PC-9 (cell line): Measurements from ENCODE around the gene AGAP3. TPM values are rescaled to one million over a fixed set of nuclear protein-coding genes. Genes with fewer than 3 reads are reported as not detected.

Experiments used
- BruUV-seq: library from RNA; stranded (reverse); fragments of 400-500 nt; replicated peaks from 2 replicates; lab custom pipeline; 2021; lab: Mats Ljungman, UMichigan
- CTCF ChIA-PET: fragments of 300-600 bp; sonication (Branson Sonifier 250); formaldehyde crosslinking; loops from one replicate; lab custom pipeline; 2022; ENCODE audit warnings: antibody characterized with exemption; lab: Charles Lee
- POLR2A ChIA-PET: fragments of 300-600 bp; sonication (Branson Sonifier 250); formaldehyde crosslinking; loops from one replicate; lab custom pipeline; 2022; ENCODE audit warnings: antibody characterized with exemption; ENCODE audit not compliant: unreplicated experiment; lab: Charles Lee
- DNase-seq, 2 experiments: peaks; one replicate each; pipeline versions ENCODE4 v3.0.0 to v3.0.0-alpha.2; 2015 to 2022; ENCODE audit warnings: mixed read lengths in 1 of 2
- H2AFZ ChIP-seq: fragments of 200-600 bp; sonication (generic); 2 replicates; pipeline ENCODE4 v1.8.1; 2017; ENCODE audit warnings: antibody characterized with exemption
- H3F3A ChIP-seq: fragments of 200-600 bp; sonication (generic); 2 replicates; pipeline ENCODE4 v1.8.1; 2017; ENCODE audit warnings: antibody characterized with exemption, mild to moderate bottlenecking, low read depth; ENCODE audit not compliant: insufficient read depth
- H3K27ac ChIP-seq: fragments of 200-600 bp; sonication (generic); 2 replicates; pipeline ENCODE4 v1.6.1; 2016; ENCODE audit warnings: mixed run types
- H3K27me3 ChIP-seq: fragments of 200-600 bp; sonication (generic); 2 replicates; pipeline ENCODE4 v1.6.1; 2016; ENCODE audit warnings: low read depth, mixed run types; ENCODE audit not compliant: insufficient read depth
- H3K36me3 ChIP-seq: fragments of 200-600 bp; sonication (generic); 2 replicates; pipeline ENCODE4 v1.6.1; 2016; ENCODE audit warnings: low read depth, mixed run types
- H3K4me1 ChIP-seq: fragments of 200-600 bp; sonication (generic); replicated peaks from 2 replicates; pipeline ENCODE4 v1.6.1; 2016; ENCODE audit warnings: mixed run types; ENCODE audit not compliant: insufficient read depth
- H3K4me2 ChIP-seq: fragments of 200-600 bp; sonication (generic); 2 replicates; pipeline ENCODE4 v1.6.1; 2017; ENCODE audit warnings: mixed run types
- H3K4me3 ChIP-seq: fragments of 200-600 bp; sonication (generic); 2 replicates; pipeline ENCODE4 v1.6.1; 2016; ENCODE audit warnings: mixed run types
- H3K79me2 ChIP-seq: fragments of 200-600 bp; sonication (generic); 2 replicates; pipeline ENCODE4 v1.6.1; 2017; ENCODE audit warnings: low read depth, mixed run types
- H3K9me2 ChIP-seq: fragments of 200-600 bp; sonication (generic); 2 replicates; pipeline ENCODE4 v1.8.1; 2017; ENCODE audit warnings: mild to moderate bottlenecking; ENCODE audit not compliant: insufficient read depth
- H3K9me3 ChIP-seq: fragments of 200-600 bp; sonication (generic); 2 replicates; pipeline ENCODE4 v1.8.1; 2016; ENCODE audit warnings: low read depth; ENCODE audit not compliant: insufficient read depth
- H4K20me1 ChIP-seq: fragments of 200-600 bp; sonication (generic); 2 replicates; pipeline ENCODE4 v1.8.1; 2017; ENCODE audit not compliant: insufficient read depth
- EZH2 ChIP-seq: fragments of 200-600 bp; sonication (generic); IDR thresholded peaks from 2 replicates; pipeline ENCODE4 v1.8.0; 2017; ENCODE audit warnings: antibody characterized with exemption, low read depth
- intact Hi-C: fragments of 100-400 bp; cut with micrococcal nuclease; formaldehyde crosslinking; loops from one replicate; pipeline ENCODE4 v1.10.0; 2022; ENCODE audit not compliant: unreplicated experiment
- total RNA-seq: library from RNA; stranded (reverse); gene quantifications from 2 replicates; pipeline ENCODE4 v1.2.3, GENCODE V29; 2021
- TF ChIP-seq, protein P1 (sequence below): fragments of 200-600 bp; sonication (generic); conservative IDR thresholded peaks from 2 replicates; pipeline ENCODE4 v1.6.1; 2017; ENCODE audit warnings: mixed run types, antibody characterized with exemption, mild to moderate bottlenecking, moderate library complexity

Gene AGAP3
- total RNA-seq, 1 experiment from 2014 or later = 103 TPM

DNA sequence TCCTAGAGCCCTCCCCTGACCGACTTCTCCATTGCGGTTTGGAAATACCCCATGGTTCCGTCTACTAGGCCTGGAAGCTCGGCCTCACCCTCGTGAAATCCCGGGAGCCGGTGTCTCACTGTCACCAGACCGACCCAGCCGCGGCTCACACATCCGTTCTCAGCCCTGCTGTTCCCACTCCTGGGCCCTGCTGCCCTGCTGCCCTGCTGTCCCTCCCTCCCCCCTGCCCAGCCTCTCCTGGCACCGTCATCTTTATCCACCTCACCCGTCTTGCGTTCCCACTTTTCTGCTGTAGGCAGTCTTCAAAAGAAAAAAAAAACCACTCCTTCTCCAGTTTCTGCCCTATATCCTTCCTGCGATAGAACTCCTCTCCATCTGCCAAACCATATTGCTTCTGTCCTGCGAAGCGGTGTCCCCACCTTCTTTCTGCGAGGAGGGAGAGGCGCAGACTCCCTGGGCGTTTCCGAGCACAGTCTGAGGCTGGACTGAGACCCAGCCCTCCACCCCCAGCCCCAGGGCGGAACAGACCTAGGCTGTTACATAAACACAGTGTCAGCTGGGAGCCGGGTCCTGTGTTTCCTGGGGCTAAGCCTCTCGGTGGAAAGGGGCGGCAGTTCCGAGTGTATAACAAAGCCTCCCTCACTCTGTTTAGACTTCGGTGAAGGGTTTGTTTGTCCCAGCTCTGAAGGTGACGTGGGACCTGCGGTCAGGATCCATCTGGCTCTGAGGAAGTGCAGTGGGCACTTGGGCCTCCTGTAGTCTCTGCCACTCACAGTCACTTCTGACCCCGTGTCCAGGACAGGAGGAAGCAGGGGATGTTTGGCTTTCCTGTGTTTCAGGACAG lies 2.8 kb downstream of the AGAP3 start:
- POLR2A ChIA-PET = no interaction called here
- CTCF ChIA-PET = no interaction called here
- TF ChIP-seq, protein P1, sequence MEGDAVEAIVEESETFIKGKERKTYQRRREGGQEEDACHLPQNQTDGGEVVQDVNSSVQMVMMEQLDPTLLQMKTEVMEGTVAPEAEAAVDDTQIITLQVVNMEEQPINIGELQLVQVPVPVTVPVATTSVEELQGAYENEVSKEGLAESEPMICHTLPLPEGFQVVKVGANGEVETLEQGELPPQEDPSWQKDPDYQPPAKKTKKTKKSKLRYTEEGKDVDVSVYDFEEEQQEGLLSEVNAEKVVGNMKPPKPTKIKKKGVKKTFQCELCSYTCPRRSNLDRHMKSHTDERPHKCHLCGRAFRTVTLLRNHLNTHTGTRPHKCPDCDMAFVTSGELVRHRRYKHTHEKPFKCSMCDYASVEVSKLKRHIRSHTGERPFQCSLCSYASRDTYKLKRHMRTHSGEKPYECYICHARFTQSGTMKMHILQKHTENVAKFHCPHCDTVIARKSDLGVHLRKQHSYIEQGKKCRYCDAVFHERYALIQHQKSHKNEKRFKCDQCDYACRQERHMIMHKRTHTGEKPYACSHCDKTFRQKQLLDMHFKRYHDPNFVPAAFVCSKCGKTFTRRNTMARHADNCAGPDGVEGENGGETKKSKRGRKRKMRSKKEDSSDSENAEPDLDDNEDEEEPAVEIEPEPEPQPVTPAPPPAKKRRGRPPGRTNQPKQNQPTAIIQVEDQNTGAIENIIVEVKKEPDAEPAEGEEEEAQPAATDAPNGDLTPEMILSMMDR = no peak
- TF ChIP-seq EZH2 = no peak
- Histone ChIP-seq H3F3A (peaks cover 25% of the 10 kb centered on the region; the same call in 1 of the 2 replicates), H2AFZ (no peak overlapping the region), H3K4me3 (peak overlapping the region; percentile 100; the same call in 1 of the 2 replicates), H3K36me3 (no peaks in the 10 kb centered on the region), H3K4me2 (peak overlapping the region; percentile 98), H3K4me1 (peaks cover 28% of the 10 kb centered on the region), H3K79me2 (peaks cover 72% of the 10 kb centered on the region), H4K20me1 (peaks cover 59% of the 10 kb centered on the region), H3K9me3 (no peaks in the 10 kb centered on the region), H3K27ac (no peak overlapping the region), H3K9me2 (no peaks in the 10 kb centered on the region), H3K27me3 (no peaks in the 10 kb centered on the region)
- BruUV-seq = no TSS peak
- intact Hi-C loops = loop anchor here (10.0 kb wide), 1 partner anchor 114 kb away; the partner anchor contains the start of gene KCNH2
- DNase-seq = no peak

DNA sequence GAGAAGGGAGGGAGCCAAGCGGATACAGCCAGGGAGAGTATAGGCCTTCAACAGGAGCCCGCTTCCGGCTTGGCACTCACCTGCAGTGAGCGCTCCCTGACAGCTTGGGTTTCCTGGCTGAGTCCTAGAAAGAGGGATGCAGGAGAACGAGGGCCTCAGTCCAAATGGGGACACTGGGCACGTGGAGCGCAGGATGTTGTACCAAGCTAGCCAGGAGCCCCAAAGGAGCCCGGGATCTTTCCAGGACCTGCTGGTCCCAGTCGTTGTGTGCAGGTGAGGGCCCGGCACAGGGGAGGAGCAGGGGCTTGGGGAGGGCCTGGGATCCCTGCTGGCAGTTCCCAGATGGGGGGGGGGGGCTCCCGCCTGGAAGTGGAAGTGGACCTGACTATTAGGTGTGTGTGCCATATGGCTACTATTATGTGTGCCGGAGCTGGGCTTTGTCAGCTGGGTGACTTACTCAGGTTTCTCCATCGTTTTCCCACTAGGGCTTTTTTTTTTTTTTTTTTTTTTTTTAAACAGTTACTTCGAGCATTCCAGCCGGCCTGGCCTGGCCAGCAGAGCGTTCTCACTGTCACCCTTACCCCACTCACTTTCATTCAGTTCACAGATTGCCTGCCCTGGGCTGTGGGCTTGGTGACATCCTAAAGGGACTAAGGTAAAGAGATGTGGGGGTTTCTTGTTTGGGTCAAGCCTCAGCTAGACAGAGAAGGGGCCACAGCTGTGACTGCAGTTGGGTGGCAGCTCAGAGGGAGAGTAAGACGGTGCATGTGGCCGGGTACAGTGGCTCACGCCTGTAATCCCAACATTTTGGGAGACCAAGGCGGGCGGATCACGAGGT lies 3.8 kb downstream of the AGAP3 start:
- Histone ChIP-seq H3F3A (peaks cover 18% of the 10 kb centered on the region; the same call in 1 of the 2 replicates), H3K36me3 (no peaks in the 10 kb centered on the region), H4K20me1 (peaks cover 70% of the 10 kb centered on the region), H3K4me2 (no peak overlapping the region), H3K79me2 (peaks cover 83% of the 10 kb centered on the region), H3K27ac (no peak overlapping the region), H2AFZ (no peak overlapping the region), H3K4me1 (peaks cover 23% of the 10 kb centered on the region), H3K9me2 (no peaks in the 10 kb centered on the region), H3K27me3 (no peaks in the 10 kb centered on the region), H3K4me3 (no peak overlapping the region), H3K9me3 (no peaks in the 10 kb centered on the region)
- TF ChIP-seq, protein P1 = no peak
- ChIA-PET POLR2A (no interaction called here), CTCF (interaction anchor here (0.7 kb wide), 1 partner anchor 349 kb away, joined by 8 read pairs; no protein-coding TSS in a partner anchor)
- no peak for DNase-seq
- intact Hi-C loops = loop anchor here (10.0 kb wide), 1 partner anchor 115 kb away; the partner anchor contains the start of gene KCNH2
- no TSS peak for BruUV-seq

- CTCF ChIA-PET = no interaction called here
- no peak for DNase-seq
- no peaks in the 10 kb centered on the region for H3K9me2 ChIP-seq
- H3K27me3 ChIP-seq = no peaks in the 10 kb centered on the region
- no peak for TF ChIP-seq EZH2
- POLR2A ChIA-PET = no interaction called here
- H3K27ac ChIP-seq = no peak overlapping the region
- no peak overlapping the region for H3K4me2 ChIP-seq
- peaks cover 76% of the 10 kb centered on the region for H4K20me1 ChIP-seq
- H2AFZ ChIP-seq = no peak overlapping the region
- H3K9me3 ChIP-seq = no peaks in the 10 kb centered on the region
- H3F3A ChIP-seq = peaks cover 10% of the 10 kb centered on the region; the same call in 1 of the 2 replicates
- peaks cover 92% of the 10 kb centered on the region for H3K79me2 ChIP-seq
- intact Hi-C loops = no loop called here
- no peak overlapping the region for H3K4me3 ChIP-seq
- peaks cover 16% of the 10 kb centered on the region for H3K4me1 ChIP-seq
- no TSS peak for BruUV-seq
- no peaks in the 10 kb centered on the region for H3K36me3 ChIP-seq
Measured at GRCh38 chr7:151091003-151091402, 4.7 kb downstream of the AGAP3 start.
